Endothelial cell of umbilical vein (primary cell): ENCODE measurements around the gene B4GALNT1. TPM values are rescaled to one million over a fixed set of nuclear protein-coding genes. Genes with fewer than 3 reads are reported as not detected.
"Not testable (repeated sequence)": the region's sequence is repeated elsewhere in the genome, so short reads cannot be mapped to it uniquely, and the experiment has no call there.

Source experiments
- BruUV-seq: library from RNA; stranded (reverse); fragments of 400-500 nt; replicated peaks from 2 replicates; lab custom pipeline; 2021; lab: Mats Ljungman, UMichigan
- CTCF ChIA-PET: fragments of 300-600, 350-600 bp; sonication (Branson Sonifier 250); formaldehyde crosslinking; loops from one replicate; lab custom pipeline; 2021; ENCODE audit warnings: antibody characterized with exemption, inconsistent platforms; lab: Charles Lee
- POLR2A ChIA-PET: fragments of 300-600, 350-600 bp; sonication (Branson Sonifier 250); formaldehyde crosslinking; loops from one replicate; lab custom pipeline; 2021; ENCODE audit warnings: antibody characterized with exemption, inconsistent platforms; lab: Charles Lee
- DNase-seq: peaks from one replicate; pipeline ENCODE4 v3.0.0-alpha.2; 2011; ENCODE audit warnings: low read depth, low spot score
- FAIRE-seq: peaks from 2 replicates; lab custom pipeline; 2011; peaks lifted over from hg19 to GRCh38; lab: Jason Lieb, UNC
- H2AFZ ChIP-seq: 2 replicates; pipeline ENCODE4 v1.6.0; 2012; ENCODE audit warnings: low read depth, low read length, control low read depth, inconsistent platforms
- H3K27ac ChIP-seq: 2 replicates; pipeline ENCODE4 v1.5.1; 2011; ENCODE audit warnings: low read depth, mild to moderate bottlenecking, control low read depth, low read length, moderate library complexity; ENCODE audit not compliant: insufficient read depth
- H3K27me3 ChIP-seq, 2 experiments: 2 replicates each; pipeline versions ENCODE4 v1.6.0 to v1.6.1; 2011; ENCODE audit warnings: low read length in 2 of 2, mixed read lengths in 1 of 2; ENCODE audit not compliant: control insufficient read depth in 2 of 2, insufficient read depth in 2 of 2
- H3K36me3 ChIP-seq, 2 experiments: 2 replicates in 1 of 2; 3 replicates in 1 of 2; pipeline ENCODE4 v1.5.1; 2011; ENCODE audit warnings: low read length in 2 of 2, mild to moderate bottlenecking in 1 of 2, moderate library complexity in 1 of 2; ENCODE audit not compliant: control insufficient read depth in 2 of 2, insufficient read depth in 2 of 2; ENCODE audit errors: extremely low read depth in 1 of 2
- H3K4me1 ChIP-seq: 3 replicates; pipeline ENCODE4 v1.5.1; 2011; ENCODE audit warnings: mild to moderate bottlenecking, low read length; ENCODE audit not compliant: control insufficient read depth, insufficient read depth; ENCODE audit errors: extremely low read depth
- H3K4me2 ChIP-seq: 2 replicates; pipeline ENCODE4 v1.6.1; 2011; ENCODE audit warnings: low read length, control low read depth, mixed read lengths; ENCODE audit not compliant: insufficient read depth
- H3K4me3 ChIP-seq, 3 experiments: fragments of 200-600 bp in 1 of 3; sonication (generic), shearing (Covaris generic) in 1 of 3; replicated peaks in 1 of 3; 2 replicates each; pipeline ENCODE4 v1.5.1; 2011 to 2016; ENCODE audit warnings: control low read depth in 3 of 3, low read length in 3 of 3, mild to moderate bottlenecking in 2 of 3, inconsistent platforms in 1 of 3, low read depth in 1 of 3, moderate library complexity in 1 of 3; ENCODE audit not compliant: insufficient read depth in 1 of 3
- H3K79me2 ChIP-seq: 2 replicates; pipeline ENCODE4 v1.6.0; 2012; ENCODE audit warnings: low read length, inconsistent platforms; ENCODE audit not compliant: control insufficient read depth, insufficient read depth
- H3K9ac ChIP-seq: replicated peaks from 2 replicates; pipeline ENCODE3; 2011; ENCODE audit warnings: low read length, control low read depth; ENCODE audit not compliant: insufficient read depth; ENCODE audit errors: extremely low read depth
- H3K9me1 ChIP-seq: replicated peaks from 3 replicates; pipeline ENCODE4 v1.6.0; 2011; ENCODE audit warnings: mild to moderate bottlenecking, low read length; ENCODE audit not compliant: control insufficient read depth, insufficient read depth; ENCODE audit errors: extremely low read depth
- H3K9me3 ChIP-seq: replicated peaks from 2 replicates; pipeline ENCODE4 v1.5.1; 2012; ENCODE audit warnings: low read length, inconsistent platforms; ENCODE audit not compliant: control insufficient read depth, insufficient read depth
- H4K20me1 ChIP-seq: replicated peaks from 2 replicates; pipeline ENCODE3; 2011; ENCODE audit warnings: mild to moderate bottlenecking, low read length; ENCODE audit not compliant: control insufficient read depth, insufficient read depth; ENCODE audit errors: extremely low read depth
- EZH2 ChIP-seq: IDR thresholded peaks from 2 replicates; pipeline ENCODE4 v1.6.1; 2012; ENCODE audit warnings: borderline replicate concordance, low read depth, mild to moderate bottlenecking, moderate library complexity, low read length, inconsistent platforms; ENCODE audit not compliant: severe bottlenecking
- FOS ChIP-seq: IDR thresholded peaks from 2 replicates; pipeline ENCODE4 v1.6.1; 2011; ENCODE audit warnings: mild to moderate bottlenecking, low read length, moderate library complexity, borderline replicate concordance; ENCODE audit not compliant: insufficient read depth
- GATA2 ChIP-seq: IDR thresholded peaks from 2 replicates; pipeline ENCODE4 v1.7.0; 2011; ENCODE audit warnings: low read depth, mild to moderate bottlenecking, moderate library complexity, mixed read lengths, low read length; ENCODE audit not compliant: insufficient read length, insufficient read depth
- JUN ChIP-seq: IDR thresholded peaks from 2 replicates; pipeline ENCODE4 v1.6.1; 2011; ENCODE audit warnings: borderline replicate concordance, low read depth; ENCODE audit not compliant: insufficient read length, insufficient read depth
- MYC ChIP-seq: IDR thresholded peaks from one replicate; pipeline ENCODE4 v1.6.1; 2011; ENCODE audit warnings: mild to moderate bottlenecking, low read depth, low read length
- POLR2A ChIP-seq: IDR thresholded peaks from 2 replicates; pipeline ENCODE4 v1.6.1; 2012; ENCODE audit warnings: low read depth, mild to moderate bottlenecking, control low read depth, low read length
- POLR2AphosphoS5 ChIP-seq: IDR thresholded peaks from 2 replicates; pipeline ENCODE4 v1.6.1; 2012; ENCODE audit warnings: low read depth, mild to moderate bottlenecking, control low read depth, low read length, moderate library complexity; ENCODE audit not compliant: insufficient read depth
- dilution Hi-C: fragments of 300-500 bp; cut with MboI; formaldehyde crosslinking; loops from one replicate; pipeline ENCODE4 v1.15.0; 2019; ENCODE audit warnings: low sequenced_read_pairs; ENCODE audit not compliant: extremely low pct_ligation_motif_present
- intact Hi-C: fragments of 100-400 bp; cut with micrococcal nuclease; formaldehyde crosslinking; loops from one replicate; pipeline ENCODE4 v1.10.0; 2022
- polyA plus RNA-seq, 4 experiments: library from polyadenylated mRNA; depleted of rRNA in 3 of 4; stranded (reverse) in 3 of 4; unstranded in 1 of 4; fragments of >200 nt; gene quantifications; 2 replicates each; pipeline versions ENCODE4 v1.2.1 to v1.2.3, GENCODE V29; 2011 to 2012; ENCODE audit warnings: missing spikeins in 1 of 4
- total RNA-seq: library from RNA; stranded (reverse); gene quantifications from 2 replicates; pipeline ENCODE4 v1.2.3, GENCODE V29; 2021
- TF ChIP-seq, protein P1 (sequence below): IDR thresholded peaks from 2 replicates; pipeline ENCODE4 v1.6.1; 2011; ENCODE audit not compliant: insufficient read depth, insufficient read length
- TF ChIP-seq, protein P2 (sequence below), 2 donors: IDR thresholded peaks; 1 replicate in 1 of 2; 2 replicates in 1 of 2; pipeline ENCODE4 v1.5.1; 2011; ENCODE audit warnings: low read length in 2 of 2, mild to moderate bottlenecking in 2 of 2, moderate library complexity in 2 of 2, control low read depth in 1 of 2, inconsistent platforms in 1 of 2, low read depth in 1 of 2; ENCODE audit not compliant: insufficient read depth in 1 of 2; ENCODE audit errors: extremely low read depth in 1 of 2

The B4GALNT1 gene
- total and polyA plus RNA-seq, 2 donors (not counting 3 experiments of a cell fraction or from before 2014, with no cell fraction given) = 0.33 to 0.35 TPM

DNA sequence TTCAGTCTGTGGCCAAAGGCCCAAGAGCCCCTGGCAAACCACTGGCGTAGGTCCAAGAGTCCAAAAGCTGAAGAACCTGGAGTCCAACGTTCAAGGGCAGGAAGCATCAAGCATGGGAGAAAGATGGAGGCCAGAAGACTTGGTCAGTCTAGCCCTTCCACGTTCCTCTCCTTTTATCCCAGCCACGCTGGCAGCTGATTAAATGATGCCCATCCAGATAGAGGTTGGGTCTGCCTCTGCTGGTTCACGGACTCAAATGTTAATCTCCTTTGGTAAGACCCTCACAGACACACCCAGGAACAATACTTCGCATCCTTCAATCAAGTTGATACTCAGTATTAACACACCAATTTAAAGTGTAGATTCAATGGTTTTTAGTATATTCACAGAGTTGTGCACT, 39.8 kb upstream of the B4GALNT1 start:
- Histone ChIP-seq H3K9ac (no peak overlapping the region), H3K9me1 (no peaks in the 10 kb centered on the region), H4K20me1 (no peaks in the 10 kb centered on the region), H3K4me3 (no peak overlapping the region), H3K4me2 (no peak overlapping the region), H3K9me3 (no peaks in the 10 kb centered on the region), H3K79me2 (no peaks in the 10 kb centered on the region), H3K27me3 (peaks cover 0 to 2% of the 10 kb centered on the region in 2 experiments), H3K4me1 (no peaks in the 10 kb centered on the region), H3K36me3 (no peaks in the 10 kb centered on the region), H2AFZ (no peak overlapping the region), H3K27ac (no peak overlapping the region)
- no TSS peak for BruUV-seq
- ChIA-PET CTCF (interaction anchor here (0.7 kb wide), 1 partner anchor 90 kb away, joined by 3 read pairs; no protein-coding TSS in a partner anchor), POLR2A (no interaction called here)
- FAIRE-seq (no peak), DNase-seq (no peak)
- intact Hi-C loops = no loop called here
- dilution Hi-C loops = no loop called here
- TF ChIP-seq EZH2 (no peak), POLR2AphosphoS5 (no peak), GATA2 (no peak), POLR2A (no peak), JUN (no peak), MYC (no peak), FOS (no peak)
- TF ChIP-seq, protein P1, sequence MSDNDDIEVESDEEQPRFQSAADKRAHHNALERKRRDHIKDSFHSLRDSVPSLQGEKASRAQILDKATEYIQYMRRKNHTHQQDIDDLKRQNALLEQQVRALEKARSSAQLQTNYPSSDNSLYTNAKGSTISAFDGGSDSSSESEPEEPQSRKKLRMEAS = no peak
- TF ChIP-seq, protein P2, sequence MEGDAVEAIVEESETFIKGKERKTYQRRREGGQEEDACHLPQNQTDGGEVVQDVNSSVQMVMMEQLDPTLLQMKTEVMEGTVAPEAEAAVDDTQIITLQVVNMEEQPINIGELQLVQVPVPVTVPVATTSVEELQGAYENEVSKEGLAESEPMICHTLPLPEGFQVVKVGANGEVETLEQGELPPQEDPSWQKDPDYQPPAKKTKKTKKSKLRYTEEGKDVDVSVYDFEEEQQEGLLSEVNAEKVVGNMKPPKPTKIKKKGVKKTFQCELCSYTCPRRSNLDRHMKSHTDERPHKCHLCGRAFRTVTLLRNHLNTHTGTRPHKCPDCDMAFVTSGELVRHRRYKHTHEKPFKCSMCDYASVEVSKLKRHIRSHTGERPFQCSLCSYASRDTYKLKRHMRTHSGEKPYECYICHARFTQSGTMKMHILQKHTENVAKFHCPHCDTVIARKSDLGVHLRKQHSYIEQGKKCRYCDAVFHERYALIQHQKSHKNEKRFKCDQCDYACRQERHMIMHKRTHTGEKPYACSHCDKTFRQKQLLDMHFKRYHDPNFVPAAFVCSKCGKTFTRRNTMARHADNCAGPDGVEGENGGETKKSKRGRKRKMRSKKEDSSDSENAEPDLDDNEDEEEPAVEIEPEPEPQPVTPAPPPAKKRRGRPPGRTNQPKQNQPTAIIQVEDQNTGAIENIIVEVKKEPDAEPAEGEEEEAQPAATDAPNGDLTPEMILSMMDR (IDR thresholded peaks at IDR 0.05; ENCODE audit: extremely low read depth in 1 of 2, insufficient read depth in 1 of 2, low read depth in 1 of 2, low read length in 2 of 2) = no peak

DNA sequence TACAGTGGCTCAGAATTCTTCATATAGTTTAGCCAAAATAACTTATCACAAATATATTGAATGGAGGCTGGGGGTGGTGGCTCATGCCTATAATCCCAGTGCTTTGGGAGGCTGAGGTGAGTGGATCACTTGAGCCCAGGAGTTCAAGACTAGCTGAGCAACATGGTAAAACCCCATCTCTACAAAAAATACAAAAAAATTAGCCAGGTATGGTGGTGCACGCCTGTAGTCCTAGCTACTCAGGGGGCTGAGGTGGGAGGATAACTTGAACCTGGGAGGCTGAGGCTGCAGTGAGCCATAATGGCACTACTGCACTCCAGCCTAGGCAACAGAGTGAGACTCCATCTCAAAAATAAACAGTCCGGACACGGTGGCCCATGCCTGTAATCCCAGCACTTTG, 38.8 kb upstream of the B4GALNT1 start:
- H3K27ac ChIP-seq, H3K36me3 ChIP-seq, CTCF ChIA-PET, H3K79me2 ChIP-seq, BruUV-seq, H3K4me1 ChIP-seq, H2AFZ ChIP-seq, dilution Hi-C loops, H3K4me3 ChIP-seq, DNase-seq, FAIRE-seq, H3K4me2 ChIP-seq, H3K27me3 ChIP-seq, H3K9ac ChIP-seq, H3K9me3 ChIP-seq, H4K20me1 ChIP-seq, H3K9me1 ChIP-seq, intact Hi-C loops, POLR2A ChIA-PET: not testable (repeated sequence)

DNA sequence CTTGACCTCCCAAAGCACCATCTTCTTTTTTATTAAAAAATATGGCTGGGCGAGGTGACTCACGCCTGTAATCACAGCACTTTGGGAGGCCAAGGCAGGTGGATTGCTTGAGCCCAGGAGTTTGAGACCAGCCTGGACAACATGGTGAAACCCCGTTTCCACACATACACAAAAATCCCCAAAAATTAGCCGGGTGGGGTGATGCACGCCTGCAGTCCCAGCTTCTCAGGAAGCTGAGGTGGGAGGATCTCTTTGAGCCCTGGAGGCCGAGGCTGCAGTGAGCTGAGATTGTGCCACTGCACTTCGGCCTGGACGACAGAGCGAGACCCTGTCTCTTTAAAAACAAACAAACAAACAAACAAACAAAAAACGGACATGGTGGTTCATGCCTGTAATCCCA, 36.7 kb upstream of the B4GALNT1 start:
- H3K36me3 ChIP-seq, CTCF ChIA-PET, DNase-seq, H3K9me1 ChIP-seq, H3K9ac ChIP-seq, H3K79me2 ChIP-seq, H3K27ac ChIP-seq, dilution Hi-C loops, intact Hi-C loops, H3K4me2 ChIP-seq, H3K4me1 ChIP-seq, H3K27me3 ChIP-seq, BruUV-seq, H3K4me3 ChIP-seq, H2AFZ ChIP-seq, POLR2A ChIA-PET, H4K20me1 ChIP-seq, H3K9me3 ChIP-seq, FAIRE-seq: not testable (repeated sequence)
